Activated T-cell treated with anti-CD3 and anti-CD28 coated beads for 48 hours (primary cell): ENCODE results near the gene EZH1.

Experiments used
- DNase-seq: peaks from one replicate; pipeline ENCODE4 v3.0.0-alpha.2; 2020; ENCODE audit warnings: low read depth

EZH1 gene

DNA sequence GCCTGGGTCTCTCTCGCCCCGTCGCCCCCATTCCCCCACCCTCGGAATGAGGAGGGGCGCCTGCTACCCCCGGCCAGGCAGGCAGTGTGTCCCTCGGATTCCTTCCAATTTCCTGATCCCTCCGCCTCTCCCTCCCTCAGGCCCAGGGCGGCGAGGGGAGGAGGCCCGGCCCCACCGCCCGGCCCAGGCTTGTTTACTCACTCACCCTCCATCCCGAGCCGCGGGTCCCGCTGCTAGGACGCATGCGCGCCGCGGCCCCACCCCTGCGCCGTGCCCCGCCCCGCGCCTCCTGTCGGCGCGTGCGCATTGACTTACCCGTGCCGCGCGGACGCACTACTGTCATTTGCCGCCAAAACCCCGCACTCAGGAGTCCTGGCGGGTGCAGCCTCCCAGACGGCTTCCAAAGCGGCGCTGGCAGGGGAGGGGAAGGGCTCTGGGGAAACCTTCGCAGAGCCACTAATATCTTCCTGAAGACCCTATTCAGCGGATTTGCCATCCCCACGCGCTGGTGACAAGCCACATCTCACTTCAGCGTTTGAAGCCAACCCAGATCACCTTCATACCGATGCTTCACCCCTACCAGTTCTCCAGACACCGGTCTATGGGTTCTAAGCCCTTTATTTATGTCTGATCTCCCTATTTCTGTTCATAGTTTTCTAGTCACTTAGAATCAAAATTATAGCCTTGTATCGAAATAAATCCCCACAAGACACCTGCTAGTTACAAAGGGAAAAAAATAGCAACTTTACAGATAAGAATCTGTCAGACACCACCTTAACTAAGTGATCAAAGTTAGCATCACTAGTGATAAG is at the start of gene EZH1:
Gene EZH1, minus strand, starts transcription at position 235 of the 812 bp plus-strand sequence. CDS start 16,099 bp downstream, outside the sequence.
- DNase-seq: peak; percentile 95

- no peak for DNase-seq
These were observed 47.7 kb upstream of the EZH1 start for GRCh38 chr17:42792545-42792944.

DNA sequence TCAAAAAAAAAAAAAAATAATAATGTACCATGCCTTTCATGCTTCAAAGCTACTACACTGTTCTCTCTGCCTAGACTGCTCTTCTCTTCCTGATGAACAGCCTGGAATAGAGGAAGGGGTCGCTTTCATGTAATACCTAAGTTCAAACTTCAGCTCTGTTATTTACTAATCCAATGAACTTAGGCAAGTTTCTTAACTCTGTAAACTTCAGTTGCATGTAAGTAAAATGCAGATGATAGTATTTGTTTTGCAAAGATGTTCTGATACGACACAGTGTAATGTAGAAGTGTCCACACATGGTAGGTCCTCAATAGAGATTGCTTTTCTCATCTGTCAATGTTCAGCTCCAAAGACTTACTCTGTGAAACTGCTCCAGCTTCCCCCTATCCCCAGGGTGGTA is 47.1 kb upstream of the EZH1 start:
- DNase-seq: no peak

DNA sequence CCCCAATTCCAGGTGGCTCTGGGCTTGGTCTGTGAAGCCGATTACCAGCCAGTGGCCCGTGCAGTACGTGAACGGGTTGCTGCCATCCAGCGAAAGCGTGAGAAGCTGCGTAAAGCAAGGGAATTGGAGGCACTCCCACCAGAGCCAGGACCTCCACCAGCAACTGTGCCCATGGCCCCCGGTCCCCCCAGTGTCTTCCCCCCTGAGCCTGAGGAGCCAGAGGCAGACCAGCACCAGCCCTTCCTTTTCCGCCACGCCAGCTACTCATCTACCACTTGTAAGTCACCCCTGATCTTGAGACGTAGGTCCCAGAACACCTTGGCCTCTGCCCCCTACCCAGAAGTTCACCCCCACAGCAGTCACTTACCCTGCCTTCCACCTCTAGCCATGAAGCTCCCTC is 42.4 kb upstream of the EZH1 start:
- no peak for DNase-seq

DNA sequence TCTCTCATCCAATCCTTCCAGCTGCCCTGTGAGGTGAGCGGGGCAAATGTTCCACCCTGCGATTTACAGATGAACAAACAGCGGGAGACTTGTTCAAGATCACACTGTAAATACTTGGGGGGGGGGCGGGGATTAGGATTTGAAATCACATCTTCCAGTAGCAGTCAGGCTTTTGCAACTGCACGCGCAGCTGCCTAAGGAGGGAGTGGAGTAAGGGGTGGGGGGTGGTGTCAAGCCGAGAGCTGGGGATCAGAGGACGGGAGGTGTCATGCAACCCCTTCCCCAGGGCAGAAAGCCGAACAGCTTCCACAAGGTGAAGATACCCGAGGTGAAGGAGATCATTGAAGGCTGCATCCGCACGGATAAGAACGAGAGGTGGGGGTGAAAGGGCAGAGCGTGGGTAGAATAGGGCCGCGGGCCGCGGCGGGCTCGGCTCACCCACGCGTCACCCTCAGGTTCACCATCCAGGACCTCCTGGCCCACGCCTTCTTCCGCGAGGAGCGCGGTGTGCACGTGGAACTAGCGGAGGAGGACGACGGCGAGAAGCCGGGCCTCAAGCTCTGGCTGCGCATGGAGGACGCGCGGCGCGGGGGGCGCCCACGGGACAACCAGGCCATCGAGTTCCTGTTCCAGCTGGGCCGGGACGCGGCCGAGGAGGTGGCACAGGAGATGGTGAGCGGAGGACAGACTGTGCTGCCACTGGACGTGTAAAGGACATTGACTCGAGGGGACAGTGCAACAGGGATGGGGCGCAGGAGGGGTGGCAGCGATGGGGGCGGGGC is 40.2 kb upstream of the EZH1 start:
- DNase-seq: no peak

- no peak for DNase-seq
These were observed 39.6 kb upstream of the EZH1 start for GRCh38 chr17:42784409-42784808.

DNA sequence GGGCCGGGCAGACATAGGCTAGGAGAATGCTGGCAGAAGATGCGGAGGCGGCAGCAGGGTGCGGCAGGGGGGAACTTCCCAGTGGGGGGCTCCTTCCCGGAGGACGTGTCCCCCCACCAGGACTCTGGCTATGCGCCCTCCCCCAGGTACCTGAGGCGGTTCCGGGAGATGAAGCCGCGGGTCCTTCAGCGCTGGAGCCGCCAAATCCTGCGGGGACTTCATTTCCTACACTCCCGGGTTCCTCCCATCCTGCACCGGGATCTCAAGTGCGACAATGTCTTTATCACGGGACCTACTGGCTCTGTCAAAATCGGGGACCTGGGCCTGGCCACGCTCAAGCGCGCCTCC is 38.9 kb upstream of the EZH1 start:
- no peak for DNase-seq

- DNase-seq: no peak
These were observed 38.4 kb upstream of the EZH1 start for GRCh38 chr17:42783062-42783790.

DNA sequence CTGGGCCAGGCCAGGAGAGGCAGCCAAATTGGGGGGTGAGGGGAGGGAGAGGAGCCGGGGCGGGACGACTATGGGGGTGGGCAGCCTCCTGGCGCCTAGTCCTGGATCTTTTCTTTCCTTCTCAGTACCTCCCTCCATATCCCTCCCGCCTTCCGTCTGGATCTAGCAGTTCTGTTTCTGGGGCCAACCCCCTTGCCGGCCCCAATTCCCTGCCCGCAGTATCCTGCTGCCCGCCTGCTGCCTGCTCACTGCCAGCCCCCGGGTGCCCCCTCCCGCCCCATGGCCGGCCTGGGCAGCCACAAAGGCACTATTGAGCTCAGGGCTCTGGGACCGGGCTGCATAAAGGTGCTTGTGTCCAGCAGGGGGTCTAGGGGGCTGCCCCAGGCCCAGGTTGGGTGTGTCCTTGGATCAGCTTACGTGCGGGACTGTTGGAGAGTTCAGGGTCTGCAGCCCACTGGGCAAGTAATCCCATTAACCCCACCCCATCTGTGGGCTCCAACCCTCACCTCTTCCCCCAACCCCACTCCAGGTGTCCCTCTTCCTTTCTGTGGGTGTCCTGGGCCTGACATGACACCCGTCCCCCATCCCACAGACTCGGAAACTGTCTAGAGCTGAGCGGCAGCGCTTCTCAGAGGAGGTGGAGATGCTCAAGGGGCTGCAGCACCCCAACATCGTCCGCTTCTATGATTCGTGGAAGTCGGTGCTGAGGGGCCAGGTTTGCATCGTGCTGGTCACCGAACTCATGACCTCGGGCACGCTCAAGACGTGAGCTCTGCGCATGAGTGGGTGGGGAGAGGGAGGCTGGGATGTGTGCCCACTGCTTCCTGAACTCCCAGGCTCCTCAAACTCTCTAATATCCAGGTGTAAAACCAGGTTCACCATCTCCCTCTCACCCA is 37.6 kb upstream of the EZH1 start:
- DNase-seq: no peak

- no peak for DNase-seq
These were observed 36.9 kb upstream of the EZH1 start for GRCh38 chr17:42781639-42782165.

GRCh38 chr17:42780851-42781638 is 36.2 kb upstream of the EZH1 start:
- DNase-seq: no peak

DNA sequence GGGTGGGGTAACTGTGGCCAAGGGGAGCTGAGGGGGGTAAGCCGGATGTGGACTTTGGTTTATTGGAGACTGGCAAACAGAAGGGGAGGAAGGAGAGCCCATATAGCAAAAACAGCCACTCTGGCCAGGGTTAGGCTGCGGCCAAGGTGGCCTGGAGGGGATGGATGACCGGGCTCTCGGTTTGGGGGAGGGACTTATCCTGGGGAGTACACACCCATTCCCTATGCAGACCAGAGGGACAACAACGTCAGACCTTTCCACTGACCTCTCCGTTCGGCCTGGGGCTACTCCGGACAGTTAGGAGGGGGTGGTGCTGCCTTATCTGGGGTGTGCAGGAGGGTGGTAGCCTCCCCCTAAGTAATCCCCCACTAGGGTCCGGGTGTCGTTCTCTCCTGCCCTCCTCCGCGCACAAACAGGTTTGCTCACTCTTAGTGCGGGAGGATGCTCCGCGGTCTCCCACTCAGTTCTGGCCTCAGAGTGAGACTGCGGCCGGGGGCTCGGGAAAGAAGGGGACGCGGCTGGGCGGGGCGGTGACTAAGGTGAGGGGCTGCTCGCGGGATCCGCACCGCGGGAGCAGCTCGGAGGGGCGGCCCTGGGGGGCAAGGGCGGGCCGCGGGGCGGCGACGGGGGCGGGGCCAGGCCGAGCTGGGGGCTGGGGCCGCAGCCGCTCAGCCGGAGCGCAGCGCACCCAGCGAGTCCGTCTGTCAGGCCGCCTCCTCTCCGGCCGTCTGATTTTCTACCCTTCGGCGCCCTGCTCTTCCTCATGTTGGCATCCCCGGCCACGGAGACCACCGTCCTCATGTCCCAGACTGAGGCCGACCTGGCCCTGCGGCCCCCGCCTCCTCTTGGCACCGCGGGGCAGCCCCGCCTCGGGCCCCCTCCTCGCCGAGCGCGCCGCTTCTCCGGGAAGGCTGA is 35.4 kb upstream of the EZH1 start, which contains the start of gene WNK4:
Gene WNK4, plus strand, starts transcription at position 675 of the 915 bp plus-strand sequence. Its CDS starts 89 bp downstream, at position 764.
- no peak for DNase-seq

DNA sequence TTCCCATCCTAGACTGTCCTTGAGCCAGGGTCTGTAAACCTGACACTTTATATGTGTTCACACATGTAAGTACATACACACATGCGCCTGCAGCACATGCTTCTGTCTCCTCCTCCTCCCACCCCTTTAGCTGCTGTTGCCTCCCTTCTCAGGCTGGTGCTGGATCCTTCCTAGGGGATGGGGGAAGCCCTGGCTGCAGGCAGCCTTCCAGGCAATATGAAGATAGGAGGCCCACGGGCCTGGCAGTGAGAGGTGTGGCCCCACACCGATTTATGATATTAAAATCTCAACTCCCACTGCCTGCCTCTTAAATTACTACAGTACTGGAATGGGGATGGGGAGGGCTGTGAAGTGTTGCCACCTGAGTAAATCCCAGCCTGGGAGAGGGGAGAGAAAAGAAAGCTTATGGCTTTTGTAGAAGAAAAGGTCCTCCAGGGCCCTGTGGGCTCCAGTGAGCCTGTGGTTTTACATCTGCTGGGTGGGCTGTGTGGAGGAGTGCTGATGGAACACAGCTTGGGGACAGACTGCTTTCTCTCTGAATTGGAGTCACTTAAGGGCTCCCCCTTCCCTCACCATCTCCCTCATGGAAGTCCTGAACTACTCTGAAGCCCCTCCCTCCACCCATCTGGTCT is 34.6 kb upstream of the EZH1 start:
- no peak for DNase-seq

DNA sequence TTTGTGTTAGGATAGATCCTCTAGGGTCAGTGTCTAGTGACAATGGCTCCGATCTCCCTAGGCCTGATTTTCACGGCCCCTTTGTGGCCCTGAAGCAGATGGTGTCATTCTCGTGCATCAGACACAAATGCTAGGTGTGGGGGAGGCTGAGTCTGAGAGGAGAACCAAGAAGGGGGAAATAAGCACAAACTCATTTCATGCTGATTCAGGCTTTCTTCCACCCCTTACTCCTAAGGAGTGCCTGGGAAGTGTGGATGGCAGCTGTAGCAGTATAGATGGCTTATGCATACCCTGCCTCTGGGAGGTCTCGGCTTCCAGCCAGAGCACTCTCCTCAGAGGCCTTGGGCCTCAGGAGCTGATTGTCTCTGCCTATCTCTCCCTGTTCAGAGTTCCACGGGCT is 33.7 kb upstream of the EZH1 start:
- no peak for DNase-seq

DNA sequence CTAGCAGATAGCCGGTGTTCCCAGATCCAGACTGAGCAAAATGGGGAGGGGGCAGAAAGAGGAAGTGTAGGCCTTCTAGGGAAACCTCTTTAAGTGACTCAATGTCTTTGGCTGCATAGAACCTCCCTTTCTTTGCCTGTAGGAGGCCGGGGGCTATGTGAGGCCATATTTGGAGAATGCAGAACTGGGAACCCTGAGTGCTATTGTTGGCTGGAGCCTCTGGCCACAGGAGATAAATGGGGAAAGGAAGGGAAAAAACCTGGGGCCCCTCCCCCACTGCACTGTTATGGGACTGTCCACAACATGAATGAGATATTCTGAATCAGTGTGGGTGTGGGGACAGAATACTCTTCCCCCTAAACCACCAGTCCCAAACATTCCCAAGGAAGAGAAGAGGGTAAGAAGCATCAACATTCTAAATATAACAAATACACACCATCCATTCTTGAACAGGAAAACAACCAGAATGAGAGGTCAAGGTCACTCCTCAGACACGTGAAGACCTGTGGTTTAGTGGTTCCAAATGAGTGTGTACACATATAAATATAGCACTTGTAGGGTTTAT is 30.8 kb upstream of the EZH1 start:
- no peak for DNase-seq

DNA sequence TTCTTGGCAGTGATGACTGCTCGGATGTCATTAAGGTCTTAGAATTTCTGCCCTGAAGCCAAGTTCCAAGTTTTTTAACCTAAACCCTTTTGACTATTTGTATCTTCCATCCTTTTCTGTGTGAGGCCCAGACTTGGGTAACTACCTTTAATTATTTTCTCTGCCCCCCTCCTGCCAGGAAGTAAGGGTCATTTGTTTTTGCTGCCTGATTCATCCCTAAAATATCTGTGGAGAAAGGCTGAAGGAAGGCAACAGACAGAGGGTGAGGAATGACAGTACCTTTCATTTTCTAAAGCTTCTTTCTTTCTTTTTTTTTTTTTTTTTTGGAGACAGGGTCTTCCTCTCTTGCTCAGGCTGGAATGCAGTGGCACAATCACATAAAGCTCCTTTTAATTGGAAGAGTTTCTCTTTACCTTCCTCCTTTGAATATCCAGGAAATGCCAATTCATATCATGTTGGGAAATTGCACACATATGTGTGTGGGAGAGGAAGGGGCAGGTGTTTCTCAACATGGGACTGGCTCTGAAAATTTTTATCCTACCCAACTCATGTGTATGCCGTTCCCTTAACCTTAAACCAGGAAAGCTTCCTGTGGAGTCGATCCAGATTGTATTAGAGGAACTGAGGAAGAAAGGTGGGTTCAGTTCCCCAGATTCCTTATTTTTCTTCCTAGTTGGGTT is 29.4 kb upstream of the EZH1 start:
- DNase-seq: no peak

GRCh38 chr17:42773290-42774035 is 28.6 kb upstream of the EZH1 start, which contains the start of gene VPS25:
Gene VPS25, plus strand, starts transcription at chr17:42773449. Its CDS starts 27 bp downstream, at chr17:42773476.
- peak; percentile 67 for DNase-seq
